HT-29 (cell line): ENCODE data around the gene HLA-DQB1. TPM values are rescaled to one million over a fixed set of nuclear protein-coding genes. Genes with fewer than 3 reads are reported as not detected.

Source experiments
- DNase-seq: peaks from one replicate; pipeline ENCODE4 v3.0.0-alpha.2; 2015; ENCODE audit warnings: low spot score
- total RNA-seq: library from RNA; depleted of rRNA; stranded (reverse); fragments of >200 nt; shearing (Covaris generic); gene quantifications from 2 replicates; pipeline ENCODE4 v1.2.3, GENCODE V29; 2014; rRNA removed

The HLA-DQB1 gene
- total RNA-seq, 1 experiment from 2014 or later: not detected

DNA sequence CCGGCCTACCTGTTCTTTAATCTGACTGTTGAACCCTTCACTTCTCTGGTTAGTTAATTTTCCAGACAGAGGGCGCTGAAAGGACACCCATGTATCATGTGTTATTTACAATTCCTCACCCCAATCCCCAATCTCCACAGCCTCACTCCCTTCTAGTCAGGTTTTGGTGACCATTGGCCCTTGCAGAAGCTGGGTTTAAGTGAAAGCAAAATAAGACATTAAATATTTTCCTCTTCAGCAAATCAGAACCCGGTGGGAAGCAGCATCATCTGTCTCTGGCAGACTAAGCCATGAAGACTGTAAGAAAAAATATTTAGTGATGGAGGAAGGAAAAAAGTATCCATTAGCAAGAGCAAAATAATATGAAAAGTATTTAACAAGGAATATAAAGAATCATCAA is 38.6 kb downstream of the HLA-DQB1 start:
- DNase-seq: peak; percentile 13

GRCh38 chr6:32627249-32627648 is 39.2 kb downstream of the HLA-DQB1 start:
- DNase-seq: no peak

DNA sequence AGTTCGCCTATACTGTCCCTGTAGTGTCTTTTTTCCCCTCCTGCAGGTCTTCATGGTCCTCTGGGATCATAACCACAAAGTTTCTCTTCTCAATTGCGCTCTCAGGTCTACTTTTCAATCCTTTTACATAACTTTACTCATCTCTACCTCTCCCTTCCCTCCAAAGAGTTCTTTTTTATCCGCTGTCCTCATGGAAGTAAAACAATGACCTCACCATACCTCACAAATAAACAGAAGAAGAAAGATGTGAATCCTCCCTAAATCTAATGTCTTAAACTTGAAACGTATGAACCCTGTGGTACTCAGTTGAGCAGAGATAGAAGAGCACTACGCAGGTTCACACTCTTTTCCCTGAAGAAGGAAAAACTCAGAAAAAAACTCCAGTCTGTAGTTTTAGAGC is 41.3 kb downstream of the HLA-DQB1 start:
- DNase-seq: no peak

- no peak for DNase-seq
Measured at GRCh38 chr6:32624565-32624964, 41.9 kb downstream of the HLA-DQB1 start.

GRCh38 chr6:32623693-32624092 is 42.8 kb downstream of the HLA-DQB1 start:
- DNase-seq: no peak

DNA sequence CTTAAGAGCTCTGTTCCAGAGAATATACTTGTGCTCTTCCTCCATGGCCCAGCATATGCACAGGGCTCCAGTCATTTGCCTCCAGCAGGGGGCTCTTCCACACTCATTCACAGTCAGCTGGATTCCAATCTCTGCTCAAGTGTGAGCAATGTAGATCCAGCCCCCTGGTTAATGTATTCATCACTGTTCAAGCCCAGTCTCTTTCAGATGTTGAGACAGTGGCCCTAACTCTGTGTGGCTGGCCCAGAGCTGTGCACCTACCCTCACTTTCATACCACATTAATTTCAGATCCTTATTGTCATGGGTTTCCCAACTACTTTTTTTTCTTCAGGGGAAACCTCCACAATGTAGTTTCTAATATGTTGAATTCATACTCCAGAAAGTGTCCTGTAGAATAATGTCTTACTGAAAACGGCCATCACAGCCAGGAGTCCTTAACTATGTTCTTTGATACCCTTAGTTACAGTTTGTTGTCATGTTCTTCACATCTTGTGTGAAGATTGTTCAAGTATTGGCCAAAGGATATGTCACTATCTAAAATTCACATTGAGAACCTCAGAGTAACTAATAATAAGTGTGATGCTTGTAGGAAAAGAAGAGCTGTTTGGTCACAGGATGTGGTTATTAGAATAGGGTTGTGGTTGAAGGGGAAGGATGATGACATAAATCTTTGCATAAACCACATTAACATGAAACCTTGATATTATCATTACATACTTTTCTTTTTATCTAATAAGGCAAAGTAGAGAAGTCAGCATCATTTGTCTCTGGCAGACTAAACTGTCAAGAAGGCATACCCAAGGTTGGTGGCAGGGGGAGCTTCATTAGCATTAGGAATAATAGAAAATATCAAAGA is 43.7 kb downstream of the HLA-DQB1 start:
- peak; percentile 30 for DNase-seq

DNA sequence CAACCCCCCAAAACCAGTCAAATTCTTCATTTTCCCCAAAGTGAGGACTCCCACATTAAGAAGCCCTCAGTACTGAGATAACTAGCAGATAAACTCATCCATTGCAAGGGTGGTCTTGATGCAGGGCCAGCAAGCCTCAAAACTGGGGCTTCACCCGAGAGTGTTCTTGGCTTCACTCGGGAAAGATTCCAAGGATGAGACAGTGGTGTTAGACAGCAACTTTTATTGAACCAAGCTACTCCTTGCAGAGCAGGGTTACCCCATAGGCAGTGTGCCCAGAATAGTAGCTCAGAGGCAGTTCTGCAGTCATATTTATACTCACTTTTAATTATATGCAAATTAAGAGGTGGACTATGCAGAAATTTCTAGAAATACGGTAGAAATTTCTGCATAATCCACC is 45.1 kb downstream of the HLA-DQB1 start:
- no peak for DNase-seq

- no peak for DNase-seq
Measured at GRCh38 chr6:32617751-32618150, 48.7 kb downstream of the HLA-DQB1 start.

GRCh38 chr6:32615885-32616532 is 50.4 kb downstream of the HLA-DQB1 start:
- no peak for DNase-seq

- no peak for DNase-seq
Measured at GRCh38 chr6:32614366-32615081, 51.9 kb downstream of the HLA-DQB1 start.

GRCh38 chr6:32613475-32613874 is 53.0 kb downstream of the HLA-DQB1 start:
- DNase-seq: no peak

DNA sequence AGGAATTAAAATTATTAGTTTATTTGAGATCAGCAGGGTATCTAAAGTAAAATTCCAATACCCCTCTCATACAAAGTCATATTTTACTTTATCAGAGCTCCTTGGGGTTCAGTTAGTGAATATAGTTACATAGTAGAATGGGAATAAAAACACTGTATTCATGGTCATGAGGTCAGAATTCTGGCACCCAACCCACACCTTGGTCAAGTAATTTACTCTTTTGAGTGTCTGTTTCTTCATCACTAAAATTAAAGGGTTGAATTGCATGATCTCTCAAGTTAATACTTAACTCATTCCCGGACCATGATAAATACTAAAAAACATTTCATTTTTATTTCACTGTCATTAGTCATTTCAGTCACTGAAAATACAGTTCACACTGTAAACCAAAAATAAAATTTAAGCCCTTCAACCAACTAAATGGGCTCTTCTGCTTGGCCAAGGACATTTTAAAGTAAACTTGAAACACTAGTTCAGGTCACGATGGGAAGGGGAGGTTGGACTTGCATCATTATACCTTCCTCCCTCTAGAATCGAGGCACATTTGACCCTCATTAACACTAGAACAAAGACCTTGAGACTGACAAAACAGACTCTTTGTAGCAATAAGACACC is 55.7 kb downstream of the HLA-DQB1 start:
- no peak for DNase-seq

GRCh38 chr6:32609731-32610640 is 56.5 kb downstream of the HLA-DQB1 start:
- peak; percentile 90 for DNase-seq

Other genes with a start within 250 kb of the HLA-DQB1 start
- gene HLA-DRA, start 226.8 kb downstream of the HLA-DQB1 start, total RNA-seq: not detected in 2 replicates
- not detected in 2 replicates for gene HLA-DRB5, start 136.4 kb downstream of the HLA-DQB1 start, total RNA-seq
- not detected in 2 replicates for gene HLA-DRB1, start 76.8 kb downstream of the HLA-DQB1 start, total RNA-seq
- gene HLA-DQA1, start 29.3 kb downstream of the HLA-DQB1 start, total RNA-seq: not detected in 2 replicates
- not detected in 2 replicates for gene HLA-DQA2, start 74.7 kb upstream of the HLA-DQB1 start, total RNA-seq
- not detected in 2 replicates for gene HLA-DQB2, start 96.9 kb upstream of the HLA-DQB1 start, total RNA-seq
- gene HLA-DOB, start 150.3 kb upstream of the HLA-DQB1 start, total RNA-seq: not detected in 2 replicates
- 50.3 and 54.9 TPM in 2 replicates for gene TAP2, start 172.1 kb upstream of the HLA-DQB1 start, total RNA-seq
- 27.1 and 29.3 TPM in 2 replicates for gene PSMB8, start 177.4 kb upstream of the HLA-DQB1 start, total RNA-seq
- 15.2 and 20.9 TPM in 2 replicates for gene TAP1, start 187.0 kb upstream of the HLA-DQB1 start, total RNA-seq
- gene PSMB9, start 187.5 kb upstream of the HLA-DQB1 start, total RNA-seq: 2.1 and 4.4 TPM in 2 replicates